ENCODE data around the gene MEPCE.

Gene MEPCE

GRCh38 chr7:100457033-100457432 lies 27.4 kb downstream of the MEPCE start:
- H3K4me3 ChIP-seq (ENCODE audit: low read depth, low read length), result no peak overlapping the region
- no peak for TF ChIP-seq CTCF (IDR thresholded peaks at IDR 0.05; ENCODE audit: low read depth, low read length, missing control alignments)

GRCh38 chr7:100464210-100464660 lies 34.6 kb downstream of the MEPCE start, which contains the start of gene SPACDR:
SPACDR (minus strand) TSS chr7:100464260; CDS start chr7:100464025, 235 bp downstream.
- TF ChIP-seq CTCF (IDR thresholded peaks at IDR 0.05; ENCODE audit: low read depth, low read length, missing control alignments), result no peak
- no peak for DNase-seq (ENCODE audit: low read depth)
- H3K4me3 ChIP-seq (ENCODE audit: low read depth, low read length), result no peak within 1 kb of the TSS

More at GRCh38 chr7:100457033-100457432, 27.4 kb downstream of the MEPCE start:
- DNase-seq (ENCODE audit: low read depth), result no peak

GRCh38 chr7:100464791-100465190 lies 35.2 kb downstream of the MEPCE start:
- no peak overlapping the region for H3K4me3 ChIP-seq (ENCODE audit: low read depth, low read length)
- no peak for DNase-seq (ENCODE audit: low read depth)
- no peak for TF ChIP-seq CTCF (IDR thresholded peaks at IDR 0.05; ENCODE audit: low read depth, low read length, missing control alignments)

- no peak for DNase-seq (ENCODE audit: low read depth)
- no peak overlapping the region for H3K4me3 ChIP-seq (ENCODE audit: low read depth, low read length)
- TF ChIP-seq CTCF (IDR thresholded peaks at IDR 0.05; ENCODE audit: low read depth, low read length, missing control alignments), result no peak
Observed at GRCh38 chr7:100465299-100465698, 35.7 kb downstream of the MEPCE start.

- no peak for TF ChIP-seq CTCF (IDR thresholded peaks at IDR 0.05; ENCODE audit: low read depth, low read length, missing control alignments)
- H3K4me3 ChIP-seq (ENCODE audit: low read depth, low read length), result no peak overlapping the region
- DNase-seq (ENCODE audit: low read depth), result no peak
Observed at GRCh38 chr7:100465702-100466311, 36.2 kb downstream of the MEPCE start.

- no peak for DNase-seq (ENCODE audit: low read depth)
- TF ChIP-seq CTCF (IDR thresholded peaks at IDR 0.05; ENCODE audit: low read depth, low read length, missing control alignments), result no peak
- H3K4me3 ChIP-seq (ENCODE audit: low read depth, low read length), result no peak overlapping the region
Observed at GRCh38 chr7:100466653-100467605, 37.3 kb downstream of the MEPCE start.
